ENCODE measurements around the gene OPN1MW. TPM values are rescaled to one million over a fixed set of nuclear protein-coding genes. Genes with fewer than 3 reads are reported as not detected.
"Not testable (repeated sequence)": the region's sequence is repeated elsewhere in the genome, so short reads cannot be mapped to it uniquely, and the experiment has no call there.

OPN1MW gene
- total and polyA plus RNA-seq, 10 of the 15 experiments (the other 5 are each of a cell fraction or from before 2014, with no cell fraction given), result not detected

GRCh38 chrX:154238939-154239559, 56.7 kb downstream of the OPN1MW start:
- H3K9ac ChIP-seq (ENCODE audit: control insufficient read depth, insufficient read depth, low read length); H3K36me3 ChIP-seq (ENCODE audit: control insufficient read depth in 2 of 2, insufficient read depth in 2 of 2, low read length in 1 of 2); FAIRE-seq; H3K9me3 ChIP-seq (replicated peaks; ENCODE audit: control insufficient read depth, insufficient read depth, low read length); SMC1A ChIA-PET (ENCODE audit: uncharacterized antibody, unreplicated experiment); H3K4me2 ChIP-seq (ENCODE audit: control insufficient read depth, insufficient read depth); BruUV-seq (replicated peaks); H3K4me1 ChIP-seq (ENCODE audit: control insufficient read depth, insufficient read depth, low read length); H3K27ac ChIP-seq (ENCODE audit: control insufficient read depth, insufficient read depth); RAD21 ChIA-PET (ENCODE audit: unreplicated experiment); H2AFZ ChIP-seq (ENCODE audit: control insufficient read depth, low read depth, low read length); in situ Hi-C loops (cut with MboI); H3K27me3 ChIP-seq (replicated peaks in 1 of 2; ENCODE audit: control insufficient read depth in 2 of 2, insufficient read depth in 2 of 2, low read length in 1 of 2); CTCF ChIA-PET; POLR2A ChIA-PET; intact Hi-C loops (cut with micrococcal nuclease; ENCODE audit: unreplicated experiment); H3K79me2 ChIP-seq (ENCODE audit: control insufficient read depth, insufficient read depth, low read length); DNase-seq (ENCODE audit: low read depth, low spot score); H3K4me3 ChIP-seq; H4K20me1 ChIP-seq (ENCODE audit: control insufficient read depth, insufficient read depth); ATAC-seq: not testable (repeated sequence)
- WGBS (ENCODE audit: insufficient coverage, insufficient replicate concordance, low lambda C conversion rate, missing lambda C conversion rate), result 28% methylated on average over 7 of the region's 11 CpGs

GRCh38 chrX:154239982-154240503, 57.6 kb downstream of the OPN1MW start:
- H3K9me3 ChIP-seq (replicated peaks; ENCODE audit: control insufficient read depth, insufficient read depth, low read length); RAD21 ChIA-PET (ENCODE audit: unreplicated experiment); SMC1A ChIA-PET (ENCODE audit: uncharacterized antibody, unreplicated experiment); H3K4me1 ChIP-seq (ENCODE audit: control insufficient read depth, insufficient read depth, low read length); intact Hi-C loops (cut with micrococcal nuclease; ENCODE audit: unreplicated experiment); H3K79me2 ChIP-seq (ENCODE audit: control insufficient read depth, insufficient read depth, low read length); BruUV-seq (replicated peaks); H2AFZ ChIP-seq (ENCODE audit: control insufficient read depth, low read depth, low read length); DNase-seq (ENCODE audit: low read depth, low spot score); in situ Hi-C loops (cut with MboI); H3K9ac ChIP-seq (ENCODE audit: control insufficient read depth, insufficient read depth, low read length); ATAC-seq; H4K20me1 ChIP-seq (ENCODE audit: control insufficient read depth, insufficient read depth); FAIRE-seq; H3K4me2 ChIP-seq (ENCODE audit: control insufficient read depth, insufficient read depth); H3K4me3 ChIP-seq; H3K36me3 ChIP-seq (ENCODE audit: control insufficient read depth in 2 of 2, insufficient read depth in 2 of 2, low read length in 1 of 2); CTCF ChIA-PET; H3K27me3 ChIP-seq (replicated peaks in 1 of 2; ENCODE audit: control insufficient read depth in 2 of 2, insufficient read depth in 2 of 2, low read length in 1 of 2); H3K27ac ChIP-seq (ENCODE audit: control insufficient read depth, insufficient read depth); POLR2A ChIA-PET: not testable (repeated sequence)
- 26% methylated on average over 6 of the region's 8 CpGs for WGBS (ENCODE audit: insufficient coverage, insufficient replicate concordance, low lambda C conversion rate, missing lambda C conversion rate)

Other genes starting within 250 kb of the OPN1MW start
Only the 7 nearest of the 17 such genes appear.
- 63.2 and 77.8 TPM in 2 replicates for gene IRAK1, start 162.7 kb upstream of the OPN1MW start, total RNA-seq (2014; rRNA removed)
- 37.6 and 42.3 TPM in 2 replicates for gene IRAK1, start 162.7 kb upstream of the OPN1MW start, total RNA-seq (2014; rRNA removed; fragmentation: Illumina TruSeq; extraction: Trizol)
- gene IRAK1, start 162.7 kb upstream of the OPN1MW start, total RNA-seq (2021), result 106 and 136 TPM in 2 replicates
- gene IRAK1, start 162.7 kb upstream of the OPN1MW start, polyA plus RNA-seq (2011; rRNA removed), result 19.0 and 27.8 TPM in 2 replicates
- gene IRAK1, start 162.7 kb upstream of the OPN1MW start, polyA plus RNA-seq (2014; fragmentation: Illumina TruSeq; extraction: Trizol), result 9.4 and 32.7 TPM in 2 replicates
- gene IRAK1, start 162.7 kb upstream of the OPN1MW start, polyA plus RNA-seq (2014; fragmentation: Nextera tagmentation; extraction: Ambion mirVana), result 10 to 100 TPM in 1 of 2 experiments, 1 to 10 TPM in 1; 4.2 to 15.1 TPM
- 89.9 and 107 TPM in 2 replicates for gene IRAK1, start 162.7 kb upstream of the OPN1MW start, polyA plus RNA-seq (2014; rRNA removed)
- 10 to 100 TPM; 36.8 to 82.4 TPM for gene IRAK1, start 162.7 kb upstream of the OPN1MW start, polyA plus RNA-seq (2016; fragmentation: Nextera tagmentation; extraction: Ambion mirVana)
- 14.6 and 14.9 TPM in 2 replicates for gene MECP2, start 84.9 kb upstream of the OPN1MW start, total RNA-seq (2014; rRNA removed)
- 14.7 and 15.2 TPM in 2 replicates for gene MECP2, start 84.9 kb upstream of the OPN1MW start, total RNA-seq (2014; rRNA removed; fragmentation: Illumina TruSeq; extraction: Trizol)
- gene MECP2, start 84.9 kb upstream of the OPN1MW start, total RNA-seq (2021), result 31.8 and 32.7 TPM in 2 replicates
- 12.4 and 16.0 TPM in 2 replicates for gene MECP2, start 84.9 kb upstream of the OPN1MW start, polyA plus RNA-seq (2011; rRNA removed)
- gene MECP2, start 84.9 kb upstream of the OPN1MW start, polyA plus RNA-seq (2014; fragmentation: Illumina TruSeq; extraction: Trizol), result 8.0 and 12.4 TPM in 2 replicates
- gene MECP2, start 84.9 kb upstream of the OPN1MW start, polyA plus RNA-seq (2014; fragmentation: Nextera tagmentation; extraction: Ambion mirVana), result 1 to 10 TPM; 1.3 to 2.0 TPM
- 16.4 and 16.7 TPM in 2 replicates for gene MECP2, start 84.9 kb upstream of the OPN1MW start, polyA plus RNA-seq (2014; rRNA removed)
- gene MECP2, start 84.9 kb upstream of the OPN1MW start, polyA plus RNA-seq (2016; fragmentation: Nextera tagmentation; extraction: Ambion mirVana), result 10 to 100 TPM; 10.0 to 11.1 TPM
- gene OPN1LW, start 38.4 kb upstream of the OPN1MW start, total RNA-seq (2014; rRNA removed), result not detected in 2 replicates
- not detected in 2 replicates for gene OPN1LW, start 38.4 kb upstream of the OPN1MW start, total RNA-seq (2014; rRNA removed; fragmentation: Illumina TruSeq; extraction: Trizol)
- not detected in 2 replicates for gene OPN1LW, start 38.4 kb upstream of the OPN1MW start, total RNA-seq (2021)
- not detected in 2 replicates for gene OPN1LW, start 38.4 kb upstream of the OPN1MW start, polyA plus RNA-seq (2011; rRNA removed)
- not detected in 2 replicates for gene OPN1LW, start 38.4 kb upstream of the OPN1MW start, polyA plus RNA-seq (2014; fragmentation: Illumina TruSeq; extraction: Trizol)
- gene OPN1LW, start 38.4 kb upstream of the OPN1MW start, polyA plus RNA-seq (2014; fragmentation: Nextera tagmentation; extraction: Ambion mirVana), result not detected
- gene OPN1LW, start 38.4 kb upstream of the OPN1MW start, polyA plus RNA-seq (2014; rRNA removed), result not detected in 2 replicates
- gene OPN1LW, start 38.4 kb upstream of the OPN1MW start, polyA plus RNA-seq (2016; fragmentation: Nextera tagmentation; extraction: Ambion mirVana), result not detected
- not detected in 2 replicates for gene OPN1MW2, start 37.2 kb downstream of the OPN1MW start, total RNA-seq (2014; rRNA removed)
- not detected in 2 replicates for gene OPN1MW2, start 37.2 kb downstream of the OPN1MW start, total RNA-seq (2014; rRNA removed; fragmentation: Illumina TruSeq; extraction: Trizol)
- not detected in 2 replicates for gene OPN1MW2, start 37.2 kb downstream of the OPN1MW start, total RNA-seq (2021)
- gene OPN1MW2, start 37.2 kb downstream of the OPN1MW start, polyA plus RNA-seq (2011; rRNA removed), result not detected in 2 replicates
- gene OPN1MW2, start 37.2 kb downstream of the OPN1MW start, polyA plus RNA-seq (2014; fragmentation: Illumina TruSeq; extraction: Trizol), result not detected in 2 replicates
- gene OPN1MW2, start 37.2 kb downstream of the OPN1MW start, polyA plus RNA-seq (2014; fragmentation: Nextera tagmentation; extraction: Ambion mirVana), result not detected
- not detected in 2 replicates for gene OPN1MW2, start 37.2 kb downstream of the OPN1MW start, polyA plus RNA-seq (2014; rRNA removed)
- gene OPN1MW2, start 37.2 kb downstream of the OPN1MW start, polyA plus RNA-seq (2016; fragmentation: Nextera tagmentation; extraction: Ambion mirVana), result not detected
- not detected in 2 replicates for gene OPN1MW3, start 75.0 kb downstream of the OPN1MW start, total RNA-seq (2014; rRNA removed)
- gene OPN1MW3, start 75.0 kb downstream of the OPN1MW start, total RNA-seq (2014; rRNA removed; fragmentation: Illumina TruSeq; extraction: Trizol), result not detected in 2 replicates
- not detected in 2 replicates for gene OPN1MW3, start 75.0 kb downstream of the OPN1MW start, total RNA-seq (2021)
- not detected in 2 replicates for gene OPN1MW3, start 75.0 kb downstream of the OPN1MW start, polyA plus RNA-seq (2011; rRNA removed)
- not detected in 2 replicates for gene OPN1MW3, start 75.0 kb downstream of the OPN1MW start, polyA plus RNA-seq (2014; fragmentation: Illumina TruSeq; extraction: Trizol)
- not detected for gene OPN1MW3, start 75.0 kb downstream of the OPN1MW start, polyA plus RNA-seq (2014; fragmentation: Nextera tagmentation; extraction: Ambion mirVana)
- gene OPN1MW3, start 75.0 kb downstream of the OPN1MW start, polyA plus RNA-seq (2014; rRNA removed), result not detected in 2 replicates
- gene OPN1MW3, start 75.0 kb downstream of the OPN1MW start, polyA plus RNA-seq (2016; fragmentation: Nextera tagmentation; extraction: Ambion mirVana), result not detected
- not detected in 2 replicates for gene TEX28, start 112.5 kb downstream of the OPN1MW start, total RNA-seq (2014; rRNA removed)
- gene TEX28, start 112.5 kb downstream of the OPN1MW start, total RNA-seq (2014; rRNA removed; fragmentation: Illumina TruSeq; extraction: Trizol), result not detected in 2 replicates
- gene TEX28, start 112.5 kb downstream of the OPN1MW start, total RNA-seq (2021), result not detected in 2 replicates
- not detected in 2 replicates for gene TEX28, start 112.5 kb downstream of the OPN1MW start, polyA plus RNA-seq (2011; rRNA removed)
- gene TEX28, start 112.5 kb downstream of the OPN1MW start, polyA plus RNA-seq (2014; fragmentation: Illumina TruSeq; extraction: Trizol), result not detected in 2 replicates
- gene TEX28, start 112.5 kb downstream of the OPN1MW start, polyA plus RNA-seq (2014; fragmentation: Nextera tagmentation; extraction: Ambion mirVana), result not detected
- gene TEX28, start 112.5 kb downstream of the OPN1MW start, polyA plus RNA-seq (2014; rRNA removed), result not detected in 2 replicates
- gene TEX28, start 112.5 kb downstream of the OPN1MW start, polyA plus RNA-seq (2016; fragmentation: Nextera tagmentation; extraction: Ambion mirVana), result not detected
- gene TKTL1, start 113.2 kb downstream of the OPN1MW start, total RNA-seq (2014; rRNA removed), result not detected in 2 replicates
- not detected in 2 replicates for gene TKTL1, start 113.2 kb downstream of the OPN1MW start, total RNA-seq (2014; rRNA removed; fragmentation: Illumina TruSeq; extraction: Trizol)
- gene TKTL1, start 113.2 kb downstream of the OPN1MW start, total RNA-seq (2021), result not detected in 2 replicates
- gene TKTL1, start 113.2 kb downstream of the OPN1MW start, polyA plus RNA-seq (2011; rRNA removed), result 0.07 TPM in 1 of 2 replicates, not detected in the other
- gene TKTL1, start 113.2 kb downstream of the OPN1MW start, polyA plus RNA-seq (2014; fragmentation: Illumina TruSeq; extraction: Trizol), result 0.01 TPM in 1 of 2 replicates, not detected in the other
- not detected for gene TKTL1, start 113.2 kb downstream of the OPN1MW start, polyA plus RNA-seq (2014; fragmentation: Nextera tagmentation; extraction: Ambion mirVana)
- gene TKTL1, start 113.2 kb downstream of the OPN1MW start, polyA plus RNA-seq (2014; rRNA removed), result not detected in 2 replicates
- gene TKTL1, start 113.2 kb downstream of the OPN1MW start, polyA plus RNA-seq (2016; fragmentation: Nextera tagmentation; extraction: Ambion mirVana), result not detected

Data from GM12878 (cell line).